Astrocyte of the cerebellum (primary cell): ENCODE measurements around the gene PTPN23.

Experiments
- DNase-seq: peaks from one replicate; pipeline ENCODE4 v3.0.0-alpha.2; 2011; ENCODE audit warnings: low read depth
- H3K4me3 ChIP-seq: 2 replicates; pipeline ENCODE4 v1.5.1; 2011; ENCODE audit warnings: mild to moderate bottlenecking, low read depth, low read length, moderate library complexity
- CTCF ChIP-seq: IDR thresholded peaks from 2 replicates; pipeline ENCODE4 v1.5.1; 2012; ENCODE audit warnings: low read length, low read depth, moderate library complexity, mild to moderate bottlenecking; ENCODE audit errors: missing control alignments
- in situ Hi-C: cut with HindIII; loops from 2 replicates; pipeline ENCODE4 v1.10.0; 2017; ENCODE audit warnings: low sequenced_read_pairs

PTPN23 gene

DNA sequence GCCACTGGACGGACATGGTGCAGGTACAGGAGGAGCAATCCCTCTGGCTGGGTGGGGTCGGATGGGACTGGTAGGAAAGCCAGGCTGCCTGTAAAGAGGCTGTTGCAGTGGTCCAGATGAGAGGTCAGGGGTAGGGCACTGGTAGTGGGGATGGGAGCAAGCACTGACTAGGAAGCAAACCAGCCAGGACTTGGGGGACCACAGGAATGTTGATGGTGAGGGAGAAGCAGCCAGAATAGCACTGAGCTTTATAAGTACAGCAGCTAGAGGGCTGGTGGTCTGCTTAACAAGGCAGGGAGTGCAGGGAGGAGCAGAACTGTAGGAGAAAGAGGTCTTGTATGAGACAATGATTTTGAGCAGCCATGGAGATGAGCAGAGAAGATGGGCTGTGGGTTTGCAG is 38.7 kb upstream of the PTPN23 start:
- in situ Hi-C loops = no loop called here
- peak; percentile 46 for DNase-seq
- H3K4me3 ChIP-seq = no peak overlapping the region
- peak; percentile 33 for TF ChIP-seq CTCF

- H3K4me3 ChIP-seq = no peak overlapping the region
- in situ Hi-C loops = no loop called here
- no peak for TF ChIP-seq CTCF
- no peak for DNase-seq
Observed at GRCh38 chr3:47342812-47343211, 38.0 kb upstream of the PTPN23 start.

GRCh38 chr3:47343471-47343971 is 37.3 kb upstream of the PTPN23 start:
- in situ Hi-C loops = no loop called here
- H3K4me3 ChIP-seq = no peak overlapping the region
- no peak for TF ChIP-seq CTCF
- no peak for DNase-seq

DNA sequence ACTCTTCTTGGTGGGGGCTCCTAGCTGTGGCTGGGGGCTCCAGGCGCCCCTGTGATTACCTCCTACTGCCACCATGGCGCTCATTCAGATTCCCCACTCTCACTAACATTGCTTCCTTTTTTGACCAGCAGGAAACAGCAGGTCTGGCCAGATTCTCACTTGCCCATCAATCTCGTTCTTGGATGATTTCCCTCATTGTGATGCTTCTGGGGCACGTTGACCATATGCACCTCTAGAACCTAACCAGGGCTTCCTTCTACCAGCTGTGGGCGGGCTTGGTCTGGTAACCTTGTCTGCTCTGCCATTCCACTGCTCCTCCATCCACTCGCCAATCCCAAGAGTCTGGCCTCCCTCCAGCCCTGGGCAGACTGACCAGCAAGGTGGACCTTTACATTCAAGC is 35.9 kb upstream of the PTPN23 start:
- in situ Hi-C loops = no loop called here
- no peak for TF ChIP-seq CTCF
- no peak overlapping the region for H3K4me3 ChIP-seq
- no peak for DNase-seq

DNA sequence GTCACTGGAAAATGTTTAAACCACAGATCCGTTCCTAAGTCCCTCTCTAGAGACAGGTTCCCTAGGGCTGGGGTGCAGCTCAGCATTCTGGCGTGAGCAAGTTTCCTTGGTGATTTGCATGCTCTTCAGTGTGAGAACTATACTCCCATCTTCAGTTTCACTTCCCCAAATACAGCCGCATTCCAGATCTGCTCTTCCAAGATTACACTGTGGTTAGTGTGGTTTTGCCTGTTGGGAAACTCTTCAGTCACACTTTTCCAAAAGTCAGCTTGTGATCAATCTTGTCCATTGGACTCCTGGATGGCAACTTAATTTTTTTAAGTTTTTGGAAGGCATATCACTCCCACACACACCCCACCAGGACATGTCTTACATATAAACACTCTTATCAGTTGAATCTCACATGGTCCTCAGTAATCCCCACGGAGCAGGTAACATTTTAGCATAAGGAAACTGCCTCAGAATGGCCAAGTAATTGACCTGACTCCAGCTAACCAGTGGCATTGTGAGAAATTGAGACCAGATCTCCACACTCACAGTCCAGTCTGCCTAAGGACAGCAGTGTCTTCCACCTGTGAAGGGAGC is 33.5 kb upstream of the PTPN23 start:
- in situ Hi-C loops = no loop called here
- no peak for TF ChIP-seq CTCF
- H3K4me3 ChIP-seq = no peak overlapping the region
- peak; percentile 38 for DNase-seq

DNA sequence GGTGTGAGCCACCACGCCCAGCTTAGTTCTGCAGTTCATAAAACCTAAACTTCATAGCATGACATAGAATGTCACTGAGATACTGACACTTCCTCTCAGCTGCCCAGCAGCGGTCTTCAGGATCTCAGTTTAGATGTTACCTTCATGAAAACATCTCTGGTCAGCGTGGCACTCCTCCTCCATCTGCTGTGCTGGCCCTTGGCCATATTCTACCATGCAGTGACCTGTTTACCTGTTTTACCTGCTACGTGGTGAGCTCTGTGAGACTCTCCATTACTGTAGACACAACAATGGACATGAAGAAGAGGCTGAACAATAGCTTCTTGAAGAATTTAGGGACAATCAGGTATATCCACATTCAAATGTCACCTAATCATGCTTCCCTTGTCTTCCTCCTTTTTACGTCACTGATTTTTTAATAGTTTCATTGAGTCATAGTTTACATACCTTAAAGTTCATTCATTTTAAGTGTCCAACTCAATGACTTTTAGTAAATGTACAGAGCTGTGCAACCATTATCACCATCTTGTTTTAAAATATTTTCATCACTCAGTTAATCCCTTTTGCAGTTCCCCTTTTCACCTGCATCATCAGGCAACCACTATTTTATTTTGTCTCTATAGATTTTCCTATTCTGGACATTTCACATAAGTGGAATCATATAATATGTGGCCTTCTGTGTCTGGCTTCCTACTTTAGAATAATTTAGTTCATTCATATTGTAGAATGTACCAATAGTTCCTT is 32.2 kb upstream of the PTPN23 start:
- TF ChIP-seq CTCF = no peak
- in situ Hi-C loops = no loop called here
- no peak overlapping the region for H3K4me3 ChIP-seq
- no peak for DNase-seq
